ENCODE data around the gene GPR37L1. TPM values are rescaled to one million over a fixed set of nuclear protein-coding genes. Genes with fewer than 3 reads are reported as not detected.

The GPR37L1 gene, protein sequence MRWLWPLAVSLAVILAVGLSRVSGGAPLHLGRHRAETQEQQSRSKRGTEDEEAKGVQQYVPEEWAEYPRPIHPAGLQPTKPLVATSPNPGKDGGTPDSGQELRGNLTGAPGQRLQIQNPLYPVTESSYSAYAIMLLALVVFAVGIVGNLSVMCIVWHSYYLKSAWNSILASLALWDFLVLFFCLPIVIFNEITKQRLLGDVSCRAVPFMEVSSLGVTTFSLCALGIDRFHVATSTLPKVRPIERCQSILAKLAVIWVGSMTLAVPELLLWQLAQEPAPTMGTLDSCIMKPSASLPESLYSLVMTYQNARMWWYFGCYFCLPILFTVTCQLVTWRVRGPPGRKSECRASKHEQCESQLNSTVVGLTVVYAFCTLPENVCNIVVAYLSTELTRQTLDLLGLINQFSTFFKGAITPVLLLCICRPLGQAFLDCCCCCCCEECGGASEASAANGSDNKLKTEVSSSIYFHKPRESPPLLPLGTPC
- total RNA-seq, result not detected in 2 replicates

DNA sequence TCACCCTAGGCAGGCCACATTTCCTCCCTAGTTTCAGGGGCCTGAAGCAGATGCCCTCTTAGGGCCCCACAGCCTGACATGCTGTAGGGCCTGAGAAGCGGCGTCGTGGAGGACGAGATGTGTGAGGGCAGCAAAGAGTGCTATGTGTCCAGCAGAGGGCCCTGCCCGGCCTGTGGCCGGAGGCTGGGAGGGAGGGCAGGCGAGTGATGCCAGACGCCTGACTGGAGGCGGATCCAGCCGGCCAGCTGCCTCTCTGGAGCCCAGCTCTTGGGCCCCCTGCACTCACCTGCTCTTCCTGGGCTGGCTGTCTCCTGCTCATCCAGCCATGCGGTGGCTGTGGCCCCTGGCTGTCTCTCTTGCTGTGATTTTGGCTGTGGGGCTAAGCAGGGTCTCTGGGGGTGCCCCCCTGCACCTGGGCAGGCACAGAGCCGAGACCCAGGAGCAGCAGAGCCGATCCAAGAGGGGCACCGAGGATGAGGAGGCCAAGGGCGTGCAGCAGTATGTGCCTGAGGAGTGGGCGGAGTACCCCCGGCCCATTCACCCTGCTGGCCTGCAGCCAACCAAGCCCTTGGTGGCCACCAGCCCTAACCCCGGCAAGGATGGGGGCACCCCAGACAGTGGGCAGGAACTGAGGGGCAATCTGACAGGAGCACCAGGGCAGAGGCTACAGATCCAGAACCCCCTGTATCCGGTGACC, at the start of gene GPR37L1:
Gene GPR37L1 (plus strand): TSS at position 279 of the 697 bp plus-strand sequence. CDS start 47 bp downstream, at position 326.
- no peaks in the 10 kb centered on the region for H3K9me3 Mint-ChIP-seq
- no peak within 1 kb of the TSS for H3K27ac Mint-ChIP-seq
- intact Hi-C loops (cut with micrococcal nuclease), result no loop called here
- DNase-seq, result no peak
- H3K36me3 Mint-ChIP-seq (ENCODE audit: low read depth), result no peaks in the 10 kb centered on the region
- no peaks in the 10 kb centered on the region for H3K4me1 Mint-ChIP-seq
- H3K27me3 Mint-ChIP-seq, result peaks cover 7% of the 10 kb centered on the region
- H3K4me3 Mint-ChIP-seq, result no peak within 1 kb of the TSS

DNA sequence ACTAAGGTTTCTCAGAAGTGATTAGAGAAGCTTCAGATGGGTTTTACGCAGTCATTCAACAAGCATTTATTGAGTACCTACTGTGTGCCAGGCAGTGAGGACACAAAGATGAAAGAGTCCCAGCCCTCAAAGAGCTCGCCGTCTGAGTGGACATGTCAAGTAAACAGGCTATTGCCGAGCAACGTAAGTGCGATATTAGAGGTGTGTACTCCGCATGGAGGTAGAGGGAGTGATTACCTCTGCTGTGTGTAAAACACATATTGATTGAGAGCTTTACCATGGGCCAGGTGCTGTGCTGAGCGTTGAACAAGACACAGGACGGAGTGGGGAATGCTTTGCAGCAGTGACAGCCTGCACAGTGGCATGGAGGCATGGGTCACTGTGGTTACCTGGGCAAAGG, 49.5 kb upstream of the GPR37L1 start:
- intact Hi-C loops (cut with micrococcal nuclease), result no loop called here
- H3K4me3 Mint-ChIP-seq, result no peak overlapping the region
- no peaks in the 10 kb centered on the region for H3K9me3 Mint-ChIP-seq
- H3K36me3 Mint-ChIP-seq (ENCODE audit: low read depth), result no peaks in the 10 kb centered on the region
- no peak overlapping the region for H3K27ac Mint-ChIP-seq
- H3K4me1 Mint-ChIP-seq, result peaks cover 2% of the 10 kb centered on the region
- DNase-seq, result no peak
- H3K27me3 Mint-ChIP-seq, result no peaks in the 10 kb centered on the region

DNA sequence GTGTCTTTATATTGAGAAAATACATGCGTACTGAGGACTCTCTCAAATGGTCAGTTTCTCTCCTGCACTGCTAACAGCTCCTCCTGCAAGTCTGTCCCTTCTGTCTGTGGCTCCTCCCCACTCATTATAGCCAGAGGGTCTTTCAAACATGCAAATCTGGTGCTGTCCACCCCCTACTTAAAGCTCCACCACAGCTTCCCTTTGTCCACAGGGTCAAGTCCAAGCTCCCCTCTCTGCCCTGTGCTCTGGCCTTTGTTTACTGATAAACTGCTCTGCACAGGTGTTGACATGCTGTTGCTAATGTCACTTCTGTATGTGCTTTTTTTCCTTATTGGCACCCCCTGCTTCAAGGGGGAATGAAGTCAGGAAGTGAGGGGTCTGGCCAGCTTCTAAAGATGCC, 47.7 kb upstream of the GPR37L1 start:
- H3K27me3 Mint-ChIP-seq, result no peaks in the 10 kb centered on the region
- no peaks in the 10 kb centered on the region for H3K9me3 Mint-ChIP-seq
- no peak for DNase-seq
- H3K27ac Mint-ChIP-seq, result no peak overlapping the region
- no peak overlapping the region for H3K4me3 Mint-ChIP-seq
- no peaks in the 10 kb centered on the region for H3K36me3 Mint-ChIP-seq (ENCODE audit: low read depth)
- intact Hi-C loops (cut with micrococcal nuclease), result no loop called here
- peaks cover 2% of the 10 kb centered on the region for H3K4me1 Mint-ChIP-seq

DNA sequence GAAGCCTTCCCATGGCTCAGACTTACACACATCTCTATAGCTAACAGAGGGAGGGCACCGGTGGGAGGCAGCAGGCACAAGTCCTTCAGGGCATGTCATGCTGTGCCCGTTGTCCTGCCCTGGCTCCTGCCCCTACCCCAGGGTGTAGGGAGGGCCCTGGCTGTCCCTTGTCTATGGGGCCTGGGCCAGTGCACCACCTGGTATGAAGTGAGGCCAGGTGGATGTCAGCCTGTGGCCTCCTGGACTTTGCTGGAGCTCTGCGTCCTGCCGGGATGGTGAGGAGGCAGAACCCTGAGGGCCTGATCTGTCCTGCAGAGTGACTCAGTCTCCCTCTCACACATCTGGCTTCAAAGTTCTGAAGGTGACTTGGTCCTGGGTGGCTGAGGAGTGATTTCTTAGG, 47.3 kb upstream of the GPR37L1 start:
- H3K36me3 Mint-ChIP-seq (ENCODE audit: low read depth), result no peaks in the 10 kb centered on the region
- intact Hi-C loops (cut with micrococcal nuclease), result no loop called here
- H3K4me1 Mint-ChIP-seq, result peaks cover 2% of the 10 kb centered on the region
- no peaks in the 10 kb centered on the region for H3K9me3 Mint-ChIP-seq
- no peak overlapping the region for H3K4me3 Mint-ChIP-seq
- no peaks in the 10 kb centered on the region for H3K27me3 Mint-ChIP-seq
- no peak overlapping the region for H3K27ac Mint-ChIP-seq
- DNase-seq, result no peak

DNA sequence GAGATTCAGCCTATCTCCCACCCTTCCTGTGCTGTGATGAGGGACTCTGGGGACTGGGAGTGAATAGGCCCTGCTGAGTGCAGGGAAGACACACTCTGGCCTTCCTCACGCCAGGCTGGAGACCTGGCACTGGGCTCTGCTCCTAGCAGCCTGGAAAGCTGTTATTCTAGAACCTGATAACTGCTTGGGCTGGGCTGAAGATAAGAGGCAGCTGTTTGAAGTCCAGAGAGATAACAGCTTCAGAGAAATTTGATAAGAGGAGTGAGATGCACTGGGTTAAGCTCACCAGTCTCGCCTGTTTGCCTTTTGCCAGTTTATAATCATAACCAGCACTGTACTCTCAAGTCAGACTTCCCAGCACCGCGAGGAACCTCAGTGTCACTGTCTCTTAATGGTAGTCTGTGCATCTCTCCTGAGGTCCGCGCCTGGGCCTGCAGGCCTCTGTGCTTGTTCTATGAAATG, 46.6 kb upstream of the GPR37L1 start:
- DNase-seq, result no peak
- H3K36me3 Mint-ChIP-seq (ENCODE audit: low read depth), result no peaks in the 10 kb centered on the region
- H3K27ac Mint-ChIP-seq, result no peak overlapping the region
- H3K9me3 Mint-ChIP-seq, result no peaks in the 10 kb centered on the region
- H3K4me3 Mint-ChIP-seq, result no peak overlapping the region
- H3K4me1 Mint-ChIP-seq, result peaks cover 2% of the 10 kb centered on the region
- intact Hi-C loops (cut with micrococcal nuclease), result no loop called here
- H3K27me3 Mint-ChIP-seq, result no peaks in the 10 kb centered on the region

DNA sequence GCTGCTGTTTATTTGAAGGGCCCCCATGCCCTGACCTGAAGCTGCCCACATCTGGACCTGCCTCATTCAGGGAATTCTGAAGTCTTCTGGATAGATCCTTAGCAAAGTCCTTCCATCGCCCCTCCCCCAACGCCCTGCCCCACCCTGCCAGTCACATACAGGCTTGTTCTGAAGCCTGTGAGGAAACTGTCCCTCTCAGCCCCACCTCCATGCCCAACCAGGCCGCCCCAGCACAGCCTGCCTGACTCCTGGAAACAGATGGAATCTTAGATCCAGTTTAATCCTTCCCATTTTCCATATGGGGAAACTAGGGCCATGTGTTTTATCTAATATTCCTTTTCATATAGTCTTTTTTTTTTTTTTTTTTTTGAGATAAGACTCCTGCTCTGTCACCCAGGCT, 44.5 kb upstream of the GPR37L1 start:
- H3K36me3 Mint-ChIP-seq (ENCODE audit: low read depth), result no peaks in the 10 kb centered on the region
- H3K4me1 Mint-ChIP-seq, result peaks cover 2% of the 10 kb centered on the region
- no peak overlapping the region for H3K4me3 Mint-ChIP-seq
- no peak for DNase-seq
- intact Hi-C loops (cut with micrococcal nuclease), result no loop called here
- H3K27ac Mint-ChIP-seq, result no peak overlapping the region
- H3K27me3 Mint-ChIP-seq, result no peaks in the 10 kb centered on the region
- no peaks in the 10 kb centered on the region for H3K9me3 Mint-ChIP-seq

DNA sequence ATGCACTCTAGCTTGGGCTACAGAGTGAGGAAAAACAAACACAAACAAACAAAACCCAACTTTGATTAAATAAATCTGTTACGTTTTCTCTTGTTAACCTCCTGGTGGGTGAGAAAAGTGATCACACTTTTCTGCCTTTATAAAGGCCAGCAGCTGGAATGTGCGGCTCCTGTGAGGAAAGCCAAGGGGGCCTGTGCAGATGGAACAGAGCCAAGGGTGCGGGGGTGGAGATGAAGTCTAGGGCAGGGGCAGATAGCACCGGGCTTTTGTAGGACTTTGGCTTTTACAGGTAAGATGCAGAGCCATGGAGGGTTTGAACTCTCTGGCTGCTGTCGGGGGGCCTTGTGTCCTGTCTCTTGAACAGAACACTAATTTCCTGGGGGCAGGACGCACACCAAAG, 40.7 kb upstream of the GPR37L1 start:
- no peaks in the 10 kb centered on the region for H3K4me1 Mint-ChIP-seq
- H3K27ac Mint-ChIP-seq, result no peak overlapping the region
- no peak for DNase-seq
- intact Hi-C loops (cut with micrococcal nuclease), result no loop called here
- no peak overlapping the region for H3K4me3 Mint-ChIP-seq
- H3K27me3 Mint-ChIP-seq, result peaks cover 2% of the 10 kb centered on the region
- no peaks in the 10 kb centered on the region for H3K36me3 Mint-ChIP-seq (ENCODE audit: low read depth)
- no peaks in the 10 kb centered on the region for H3K9me3 Mint-ChIP-seq

DNA sequence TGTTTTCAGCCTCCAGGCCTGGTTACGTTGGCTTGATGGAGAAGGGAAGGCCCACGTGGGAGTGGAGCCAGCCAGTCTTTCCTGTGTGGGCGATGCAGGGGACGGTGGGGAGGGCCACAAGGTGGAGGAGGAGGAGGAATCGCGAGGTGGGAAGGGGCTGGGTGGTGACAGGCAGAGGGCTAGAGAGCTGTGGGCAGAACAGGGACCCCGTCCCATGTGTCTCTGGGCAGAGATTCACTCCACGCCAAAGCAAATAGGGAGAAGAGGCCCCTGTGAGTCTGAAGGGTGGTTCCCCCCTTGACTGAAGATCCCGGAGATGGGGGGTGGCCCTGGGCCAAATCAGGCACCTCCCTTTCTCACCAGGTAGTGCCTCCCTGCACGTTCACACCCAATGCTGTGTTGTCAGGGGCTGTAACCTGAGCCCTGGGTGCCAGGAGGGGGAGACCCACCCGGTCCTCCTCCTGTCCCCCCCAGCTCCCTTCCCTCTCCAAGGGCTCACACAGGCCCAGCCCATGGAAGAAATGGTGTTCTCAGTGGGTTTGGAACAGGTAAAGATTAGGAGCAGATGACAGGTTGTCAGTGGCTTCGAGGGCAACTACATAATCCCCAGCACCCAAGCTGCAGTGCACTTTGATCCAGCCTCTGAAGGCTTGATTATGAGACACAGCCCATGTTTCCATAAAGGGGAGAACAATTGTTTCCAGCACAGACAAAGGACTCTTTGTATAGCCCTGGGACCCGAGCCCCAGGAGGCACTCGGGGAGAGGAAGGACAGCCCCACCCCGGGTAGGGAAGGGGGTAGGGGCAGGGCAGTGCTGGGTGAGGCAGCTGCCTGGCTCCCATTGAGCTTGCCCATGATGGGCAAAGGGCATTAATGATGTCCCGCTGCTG, 37.7 kb upstream of the GPR37L1 start:
- peaks cover 5% of the 10 kb centered on the region for H3K27me3 Mint-ChIP-seq
- intact Hi-C loops (cut with micrococcal nuclease), result no loop called here
- no peaks in the 10 kb centered on the region for H3K9me3 Mint-ChIP-seq
- no peak overlapping the region for H3K4me3 Mint-ChIP-seq
- no peaks in the 10 kb centered on the region for H3K4me1 Mint-ChIP-seq
- no peaks in the 10 kb centered on the region for H3K36me3 Mint-ChIP-seq (ENCODE audit: low read depth)
- DNase-seq, result no peak
- H3K27ac Mint-ChIP-seq, result no peak overlapping the region

DNA sequence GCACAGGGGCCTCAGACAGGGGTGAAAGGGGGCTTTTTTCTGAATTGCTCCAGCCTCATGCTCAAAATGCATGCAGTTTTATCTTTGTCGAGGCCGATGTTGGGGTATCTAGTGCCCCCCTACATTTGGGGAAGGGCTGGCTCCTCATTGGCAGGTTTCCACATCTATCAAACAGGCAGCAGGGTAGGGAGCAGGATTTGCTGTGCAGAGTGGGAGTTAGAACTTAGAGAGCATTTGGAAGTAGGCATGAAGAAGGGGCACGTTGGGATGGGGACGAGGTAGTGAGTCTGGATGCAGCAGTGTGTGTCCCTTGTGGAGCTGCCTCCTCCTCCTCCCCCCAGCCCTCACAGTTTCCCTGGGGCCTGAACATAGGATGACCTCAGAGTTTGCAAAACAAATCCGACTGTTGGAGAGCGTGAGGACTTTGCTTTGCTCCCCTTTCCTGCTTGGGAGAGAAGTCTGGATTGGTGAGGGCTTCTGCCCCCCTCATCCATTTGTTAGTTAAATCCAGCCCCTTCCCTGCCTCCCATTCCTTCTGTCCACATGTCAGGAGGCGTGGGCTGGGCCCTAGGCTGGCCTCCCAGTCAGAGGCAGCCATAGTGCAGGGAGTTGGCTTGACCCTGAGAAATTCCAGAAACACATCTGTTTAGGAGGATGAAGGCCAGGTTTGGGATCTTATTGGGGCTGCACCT, 36.9 kb upstream of the GPR37L1 start:
- intact Hi-C loops (cut with micrococcal nuclease), result no loop called here
- no peak overlapping the region for H3K4me3 Mint-ChIP-seq
- H3K27ac Mint-ChIP-seq, result no peak overlapping the region
- peaks cover 5% of the 10 kb centered on the region for H3K27me3 Mint-ChIP-seq
- no peaks in the 10 kb centered on the region for H3K36me3 Mint-ChIP-seq (ENCODE audit: low read depth)
- no peaks in the 10 kb centered on the region for H3K4me1 Mint-ChIP-seq
- H3K9me3 Mint-ChIP-seq, result no peaks in the 10 kb centered on the region
- DNase-seq, result no peak

DNA sequence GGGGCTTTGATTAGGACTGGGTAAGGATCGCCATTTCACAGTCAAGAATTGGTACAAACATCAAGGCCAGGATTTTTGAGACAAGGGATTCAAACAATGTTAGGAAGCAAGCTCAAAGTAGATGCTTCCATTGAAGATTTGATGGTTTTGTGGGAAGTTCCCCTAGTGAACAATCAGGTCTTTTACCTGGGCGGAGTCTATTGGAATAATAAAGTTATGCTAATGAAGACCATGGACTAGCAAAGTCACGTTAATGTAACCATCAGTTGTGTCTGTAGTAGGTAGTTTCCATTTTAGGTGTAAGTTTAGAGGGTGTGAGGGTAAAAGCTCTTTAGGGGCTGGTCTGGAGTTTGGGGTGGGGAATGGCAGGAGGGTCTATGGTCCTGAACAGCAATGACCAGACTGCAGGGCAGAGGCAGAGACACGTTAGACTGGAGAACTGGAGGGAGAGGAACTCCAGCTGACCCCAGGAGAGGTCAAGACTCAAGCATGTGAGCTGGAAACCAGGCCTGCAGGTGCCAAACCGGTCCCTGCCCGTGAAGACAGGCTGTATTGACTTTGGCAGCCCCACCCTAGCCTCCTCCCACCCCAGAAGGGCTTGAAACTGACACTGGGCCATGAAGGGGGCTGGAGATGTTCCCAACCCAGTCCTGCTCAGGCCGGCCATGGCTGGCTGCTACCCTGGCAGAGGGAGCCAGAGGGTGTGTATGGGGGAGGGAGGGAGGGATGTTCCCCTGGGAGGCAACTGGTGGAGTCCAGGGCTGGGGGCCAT, 36.0 kb upstream of the GPR37L1 start:
- H3K4me3 Mint-ChIP-seq, result no peak overlapping the region
- no peaks in the 10 kb centered on the region for H3K4me1 Mint-ChIP-seq
- DNase-seq, result no peak
- H3K27ac Mint-ChIP-seq, result no peak overlapping the region
- H3K36me3 Mint-ChIP-seq (ENCODE audit: low read depth), result no peaks in the 10 kb centered on the region
- intact Hi-C loops (cut with micrococcal nuclease), result no loop called here
- peaks cover 8% of the 10 kb centered on the region for H3K27me3 Mint-ChIP-seq
- H3K9me3 Mint-ChIP-seq, result no peaks in the 10 kb centered on the region

DNA sequence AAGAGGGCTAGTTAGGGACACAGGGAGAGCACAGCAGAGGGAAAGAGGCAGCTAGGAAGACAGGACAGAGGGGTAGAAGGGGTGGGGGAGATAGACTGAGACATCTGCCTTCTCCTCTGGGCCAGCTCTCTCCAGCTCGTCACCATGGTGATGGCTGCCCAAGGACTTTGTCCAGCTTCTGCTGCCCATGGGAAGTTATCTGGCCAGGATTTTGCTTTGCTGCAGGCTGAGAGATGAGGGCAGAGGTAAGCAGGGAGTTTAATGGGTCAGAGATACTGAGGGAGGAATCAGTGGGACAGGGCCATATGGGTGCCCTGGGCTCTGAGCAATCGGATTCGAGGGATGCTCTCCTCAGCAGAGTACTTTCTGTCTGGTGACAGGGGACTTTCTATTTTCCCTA, 34.5 kb upstream of the GPR37L1 start:
- Mint-ChIP-seq H3K36me3 (ENCODE audit: low read depth) (no peaks in the 10 kb centered on the region), H3K9me3 (no peaks in the 10 kb centered on the region), H3K4me3 (no peak overlapping the region), H3K27me3 (peaks cover 8% of the 10 kb centered on the region), H3K27ac (no peak overlapping the region), H3K4me1 (no peaks in the 10 kb centered on the region)
- DNase-seq, result no peak
- intact Hi-C loops (cut with micrococcal nuclease), result no loop called here

DNA sequence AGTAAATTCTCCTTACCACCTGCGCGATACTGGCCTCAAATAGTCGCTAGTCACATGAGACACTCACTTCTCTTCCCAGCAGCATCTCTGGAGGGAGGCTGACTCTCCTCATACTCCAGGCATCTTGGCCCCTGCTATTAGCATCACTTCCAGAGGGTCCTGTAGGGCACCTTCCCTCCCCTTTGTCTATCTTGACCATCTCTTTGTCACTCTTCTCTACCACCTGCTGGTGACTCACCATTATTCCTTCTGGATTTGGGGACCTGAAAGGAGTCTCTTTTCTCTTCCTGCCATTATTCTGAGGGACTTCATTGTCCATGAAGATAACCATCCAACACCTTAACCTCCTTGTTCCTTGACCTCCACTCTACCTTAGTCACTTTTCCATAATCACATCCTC, 31.7 kb upstream of the GPR37L1 start:
- no peak overlapping the region for H3K4me3 Mint-ChIP-seq
- no peaks in the 10 kb centered on the region for H3K4me1 Mint-ChIP-seq
- H3K9me3 Mint-ChIP-seq, result no peaks in the 10 kb centered on the region
- intact Hi-C loops (cut with micrococcal nuclease), result no loop called here
- peaks cover 6% of the 10 kb centered on the region for H3K27me3 Mint-ChIP-seq
- no peaks in the 10 kb centered on the region for H3K36me3 Mint-ChIP-seq (ENCODE audit: low read depth)
- no peak overlapping the region for H3K27ac Mint-ChIP-seq
- DNase-seq, result no peak

DNA sequence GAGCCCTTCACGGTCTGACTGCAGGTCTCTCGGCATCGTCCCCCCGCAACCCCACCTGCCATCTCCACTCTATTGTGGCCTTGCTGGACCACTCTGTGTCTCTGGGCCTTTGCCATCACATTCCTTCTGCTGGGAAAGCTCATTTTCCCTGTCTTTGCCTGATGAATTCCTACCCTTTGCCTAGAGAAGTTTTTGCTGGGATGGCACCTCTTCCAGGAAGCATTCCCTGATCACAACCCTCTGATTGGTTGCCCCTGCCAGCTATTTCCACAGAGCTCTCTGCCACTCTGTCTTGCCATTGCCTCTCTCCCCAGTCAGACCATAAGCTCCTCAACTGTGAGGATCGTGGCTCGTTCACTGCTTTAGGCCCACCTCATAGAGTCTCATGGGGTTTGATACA, 28.9 kb upstream of the GPR37L1 start:
- H3K4me1 Mint-ChIP-seq, result no peaks in the 10 kb centered on the region
- H3K27me3 Mint-ChIP-seq, result peaks cover 4% of the 10 kb centered on the region
- no peak overlapping the region for H3K27ac Mint-ChIP-seq
- H3K36me3 Mint-ChIP-seq (ENCODE audit: low read depth), result no peaks in the 10 kb centered on the region
- no peak overlapping the region for H3K4me3 Mint-ChIP-seq
- H3K9me3 Mint-ChIP-seq, result no peaks in the 10 kb centered on the region
- DNase-seq, result no peak
- intact Hi-C loops (cut with micrococcal nuclease), result no loop called here
